Aortic smooth muscle cell (primary cell): ENCODE data around the gene H2AZ1. TPM values are rescaled to one million over a fixed set of nuclear protein-coding genes. Genes with fewer than 3 reads are reported as not detected.

ENCODE experiments used
- total RNA-seq: library from RNA; depleted of rRNA; stranded (reverse); fragments of >200 nt; gene quantifications from 2 replicates; pipeline ENCODE4 v1.2.3, GENCODE V29; 2014

H2AZ1 gene
- 227 and 289 TPM in 2 replicates for total RNA-seq

GRCh38 chr4:99949999-99950912 lies at the start of gene H2AZ1:
H2AZ1 (minus strand) TSS chr4:99950275; CDS start chr4:99950170, 105 bp downstream.

DNA sequence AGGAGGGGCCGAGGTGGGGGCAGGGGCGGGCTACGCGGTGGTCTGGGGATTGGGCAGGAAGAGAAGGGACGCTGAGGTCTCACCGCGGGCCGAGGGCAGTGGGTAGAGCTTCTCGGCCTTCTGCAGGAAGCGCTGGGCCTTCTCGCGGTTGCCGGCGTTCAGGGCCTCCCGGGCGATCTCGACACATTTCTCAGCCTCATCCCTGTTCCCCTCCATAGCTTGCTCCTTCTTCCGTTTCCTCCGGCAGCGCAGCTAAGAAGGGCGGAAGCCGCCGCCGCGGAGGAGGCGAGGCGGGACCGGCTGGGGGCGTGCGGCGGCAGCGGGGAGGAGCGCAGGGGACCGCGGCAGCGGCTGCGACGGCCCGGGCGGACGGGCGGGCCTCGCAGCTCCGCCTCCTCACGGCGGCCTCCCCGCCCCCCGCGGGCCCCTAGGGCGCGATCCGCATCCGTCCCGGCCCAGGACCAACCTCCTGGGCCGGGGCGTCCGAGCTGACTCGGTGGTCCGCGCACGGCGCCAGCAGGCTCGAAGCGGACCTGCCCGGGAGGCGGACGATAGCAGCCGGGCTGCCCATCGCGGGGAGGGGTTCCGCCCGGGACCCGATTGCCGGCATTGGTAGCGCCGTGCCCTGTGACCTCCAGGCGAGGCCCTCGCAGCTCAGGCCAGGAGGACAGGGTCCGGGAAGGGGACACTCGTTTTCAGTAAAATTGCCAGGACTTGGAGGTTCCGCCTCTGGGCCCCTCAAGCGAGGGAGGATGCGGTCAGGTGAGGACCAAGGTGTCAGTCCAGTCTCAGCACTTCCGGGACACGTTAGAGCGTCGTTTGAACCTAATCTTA lies 3.5 kb downstream of the H2AZ1 start, which contains the start of gene DNAJB14:
TSS of gene DNAJB14 (minus strand) at position 263 of the 834 bp plus-strand sequence. CDS start at position 216, 47 bp downstream.

Other genes with a start within 250 kb of the H2AZ1 start
- not detected in 2 replicates for gene DAPP1, start 133.4 kb downstream of the H2AZ1 start, total RNA-seq
- gene LAMTOR3, start 55.8 kb downstream of the H2AZ1 start, total RNA-seq, result 21.1 and 31.0 TPM in 2 replicates
- gene DNAJB14, start 3.7 kb downstream of the H2AZ1 start, total RNA-seq, result 39.0 and 63.4 TPM in 2 replicates
- 0.92 and 5.2 TPM in 2 replicates for gene DDIT4L, start 240.2 kb upstream of the H2AZ1 start, total RNA-seq